H9 (cell line): ENCODE results near the gene RIMS1. TPM values are rescaled to one million over a fixed set of nuclear protein-coding genes. Genes with fewer than 3 reads are reported as not detected.

ENCODE experiments used
- DNase-seq: peaks from one replicate; pipeline ENCODE4 v3.0.0-alpha.2; 2017
- H2AFZ ChIP-seq: one replicate; pipeline ENCODE4 v1.6.1; 2013; ENCODE audit warnings: mild to moderate bottlenecking, low read length, control low read depth, moderate library complexity
- H2AK5ac ChIP-seq: 2 replicates; pipeline ENCODE4 v1.6.1; 2013; ENCODE audit warnings: low read length, control low read depth, mixed read lengths; ENCODE audit not compliant: insufficient read length
- H2BK120ac ChIP-seq: one replicate; pipeline ENCODE4 v1.6.1; 2013; ENCODE audit warnings: low read depth, mild to moderate bottlenecking, low read length, control low read depth, inconsistent platforms; ENCODE audit not compliant: poor library complexity, severe bottlenecking
- H2BK12ac ChIP-seq: 2 replicates; pipeline ENCODE4 v1.6.1; 2013; ENCODE audit warnings: low read length, control low read depth, mixed read lengths, low read depth; ENCODE audit not compliant: insufficient read length
- H2BK15ac ChIP-seq: 2 replicates; pipeline ENCODE4 v1.6.1; 2013; ENCODE audit warnings: low read depth, low read length, control low read depth
- H2BK20ac ChIP-seq: one replicate; pipeline ENCODE4 v1.6.1; 2013; ENCODE audit warnings: low read depth, mild to moderate bottlenecking, low read length, control low read depth, inconsistent platforms; ENCODE audit not compliant: poor library complexity, severe bottlenecking
- H2BK5ac ChIP-seq: 2 replicates; pipeline ENCODE4 v1.6.1; 2013; ENCODE audit warnings: low read length, control low read depth, mixed read lengths; ENCODE audit not compliant: insufficient read length
- H3K14ac ChIP-seq: 2 replicates; pipeline ENCODE4 v1.6.1; 2013; ENCODE audit warnings: low read length, control low read depth; ENCODE audit not compliant: insufficient read depth
- H3K18ac ChIP-seq: 2 replicates; pipeline ENCODE4 v1.6.1; 2013; ENCODE audit warnings: low read depth, mild to moderate bottlenecking, mixed read lengths, low read length, control low read depth; ENCODE audit not compliant: insufficient read length
- H3K23ac ChIP-seq: 2 replicates; pipeline ENCODE4 v1.6.1; 2013; ENCODE audit warnings: low read length, control low read depth, mixed read lengths, low read depth; ENCODE audit not compliant: insufficient read length
- H3K23me2 ChIP-seq: 2 replicates; pipeline ENCODE4 v1.6.1; 2013; ENCODE audit warnings: low read depth, mild to moderate bottlenecking, mixed read lengths, low read length, control low read depth; ENCODE audit not compliant: insufficient read length, poor library complexity, severe bottlenecking
- H3K27ac ChIP-seq: 2 replicates; pipeline ENCODE4 v1.5.1; 2013; ENCODE audit warnings: low read length, control low read depth, mixed read lengths, low read depth; ENCODE audit not compliant: insufficient read length
- H3K27me3 ChIP-seq: 2 replicates; pipeline ENCODE4 v1.6.1; 2013; ENCODE audit warnings: low read length, control low read depth, inconsistent platforms; ENCODE audit not compliant: insufficient read depth
- H3K4ac ChIP-seq: 2 replicates; pipeline ENCODE4 v1.6.1; 2013; ENCODE audit warnings: low read depth, mild to moderate bottlenecking, control low read depth, inconsistent platforms, low read length, moderate library complexity
- H3K4me1 ChIP-seq: 2 replicates; pipeline ENCODE4 v1.6.1; 2013; ENCODE audit warnings: low read length, control low read depth, inconsistent platforms; ENCODE audit not compliant: insufficient read depth
- H3K4me2 ChIP-seq: 2 replicates; pipeline ENCODE4 v1.6.1; 2013; ENCODE audit warnings: low read length, control low read depth, mixed read lengths; ENCODE audit not compliant: insufficient read length, insufficient read depth
- H3K56ac ChIP-seq: 2 replicates; pipeline ENCODE4 v1.6.1; 2013; ENCODE audit warnings: low read depth, mild to moderate bottlenecking, mixed read lengths, low read length, control low read depth; ENCODE audit not compliant: insufficient read length
- H3K79me1 ChIP-seq: 2 replicates; pipeline ENCODE4 v1.6.1; 2013; ENCODE audit warnings: low read depth, mild to moderate bottlenecking, moderate library complexity, low read length, control low read depth, inconsistent platforms; ENCODE audit not compliant: insufficient read depth, poor library complexity, severe bottlenecking
- H3K79me2 ChIP-seq: 2 replicates; pipeline ENCODE4 v1.6.1; 2013; ENCODE audit warnings: low read length, control low read depth, inconsistent platforms; ENCODE audit not compliant: insufficient read depth
- H3K9ac ChIP-seq: 2 replicates; pipeline ENCODE4 v1.6.1; 2013; ENCODE audit warnings: low read length, control low read depth, mixed read lengths; ENCODE audit not compliant: insufficient read length; ENCODE audit errors: extremely low read depth
- H3K9me3 ChIP-seq: one replicate; pipeline ENCODE4 v1.6.1; 2013; ENCODE audit warnings: low read depth, low read length, inconsistent platforms; ENCODE audit not compliant: control insufficient read depth
- H3T11ph ChIP-seq: one replicate; pipeline ENCODE4 v1.6.1; 2013; ENCODE audit warnings: mild to moderate bottlenecking, low read length, control low read depth, inconsistent platforms
- H4K20me1 ChIP-seq: one replicate; pipeline ENCODE4 v1.6.1; 2013; ENCODE audit not compliant: control insufficient read depth, insufficient read length, insufficient read depth
- H4K5ac ChIP-seq: 2 replicates; pipeline ENCODE4 v1.6.1; 2013; ENCODE audit warnings: low read depth, mild to moderate bottlenecking, mixed read lengths, low read length, control low read depth; ENCODE audit not compliant: insufficient read length
- H4K8ac ChIP-seq: replicated peaks from 2 replicates; pipeline ENCODE4 v1.6.1; 2013; ENCODE audit warnings: low read length, control low read depth, mixed read lengths, low read depth; ENCODE audit not compliant: insufficient read length
- H4K91ac ChIP-seq: 2 replicates; pipeline ENCODE4 v1.6.1; 2013; ENCODE audit warnings: low read depth, mild to moderate bottlenecking, moderate library complexity, mixed read lengths, low read length, control low read depth; ENCODE audit not compliant: insufficient read length
- H3K27ac Mint-ChIP-seq, 3 experiments: 2 replicates in 2 of 3; 3 replicates in 1 of 3; pipeline ENCODE4 v1.8.0; 2020 to 2021; ENCODE audit warnings: mixed read lengths in 3 of 3, mild to moderate bottlenecking in 1 of 3, moderate library complexity in 1 of 3
- H3K27me3 Mint-ChIP-seq: 2 replicates; pipeline ENCODE4 v1.8.0; 2021; ENCODE audit warnings: low read depth, mild to moderate bottlenecking, moderate library complexity, mixed read lengths
- H3K36me3 Mint-ChIP-seq, 3 experiments: 2 replicates in 2 of 3; 3 replicates in 1 of 3; pipeline ENCODE4 v1.8.0; 2020 to 2021; ENCODE audit warnings: low read depth in 3 of 3, mixed read lengths in 3 of 3; ENCODE audit not compliant: insufficient read depth in 1 of 3
- H3K4me1 Mint-ChIP-seq, 2 experiments: 2 replicates each; pipeline ENCODE4 v1.8.0; 2020; ENCODE audit warnings: mixed read lengths in 2 of 2
- H3K4me3 Mint-ChIP-seq, 2 experiments: 2 replicates in 1 of 2; 3 replicates in 1 of 2; pipeline ENCODE4 v1.8.0; 2020 to 2021; ENCODE audit warnings: mild to moderate bottlenecking in 2 of 2, mixed read lengths in 2 of 2, moderate library complexity in 1 of 2
- H3K9me3 Mint-ChIP-seq, 2 experiments: 2 replicates in 1 of 2; 3 replicates in 1 of 2; pipeline ENCODE4 v1.8.0; 2020; ENCODE audit warnings: mild to moderate bottlenecking in 2 of 2, mixed read lengths in 2 of 2, moderate library complexity in 1 of 2
- CTCF ChIP-seq: fragments of 200-600 bp; sonication (generic); conservative IDR thresholded peaks from 3 replicates; pipeline ENCODE4 v1.8.0; 2021; ENCODE audit warnings: antibody characterized with exemption, mild to moderate bottlenecking
- total RNA-seq: library from RNA; stranded (reverse); gene quantifications from 2 replicates; pipeline ENCODE4 v1.2.1, GENCODE V29; 2021

Gene RIMS1
- total RNA-seq, 1 experiment from 2014 or later = 0.83 TPM

GRCh38 chr6:72282201-72282600 lies 395.9 kb downstream of the RIMS1 start:
- Histone ChIP-seq H3K9ac (no peak overlapping the region), H3K27me3 (no peaks in the 10 kb centered on the region), H3K79me1 (no peaks in the 10 kb centered on the region), H3K4ac (no peak overlapping the region), H4K20me1 (no peaks in the 10 kb centered on the region), H4K5ac (no peak overlapping the region), H2BK20ac (no peak overlapping the region), H2BK5ac (no peak overlapping the region), H3K14ac (no peak overlapping the region), H3K56ac (no peak overlapping the region), H3T11ph (no peak overlapping the region), H4K91ac (no peak overlapping the region), H2BK120ac (no peak overlapping the region), H3K18ac (no peak overlapping the region), H3K4me1 (no peaks in the 10 kb centered on the region), H3K9me3 (no peaks in the 10 kb centered on the region), H2BK12ac (no peak overlapping the region), H4K8ac (no peak overlapping the region), H3K23me2 (no peaks in the 10 kb centered on the region), H3K79me2 (no peaks in the 10 kb centered on the region), H2BK15ac (no peak overlapping the region), H2AK5ac (no peak overlapping the region), H2AFZ (no peak overlapping the region), H3K27ac (no peak overlapping the region), H3K23ac (no peak overlapping the region), H3K4me2 (no peak overlapping the region)
- H3K4me1 Mint-ChIP-seq = no peaks in the 10 kb centered on the region
- DNase-seq = no peak
- TF ChIP-seq CTCF = no peak
- H3K27me3 Mint-ChIP-seq = no peaks in the 10 kb centered on the region; the same call in 1 of the 2 replicates
- no peaks in the 10 kb centered on the region for H3K9me3 Mint-ChIP-seq
- H3K27ac Mint-ChIP-seq = no peak overlapping the region
- H3K36me3 Mint-ChIP-seq = no peaks in the 10 kb centered on the region
- no peak overlapping the region for H3K4me3 Mint-ChIP-seq
